Activated naive CD4-positive, alpha-beta T cell treated with anti-CD3 and anti-CD28 coated beads, Interleukin-2, amount 50 U/mL, for 72 hours (primary cell): ENCODE data around the gene GPR153. TPM values are rescaled to one million over a fixed set of nuclear protein-coding genes. Genes with fewer than 3 reads are reported as not detected.

Experiments
- ATAC-seq, 2 donors: fragments of 150-1000 bp; cut with Tn5 transposase; 2 replicates each; pipeline ENCODE4 v1.10.0; 2021; ENCODE audit warnings: mild to moderate bottlenecking in 2 of 2, moderate library complexity in 2 of 2
- DNase-seq, 2 donors: peaks; one replicate each; pipeline ENCODE4 v3.0.0; 2021 to 2022; ENCODE audit warnings: low spot score in 2 of 2
- H3K27ac Mint-ChIP-seq, 2 donors: one replicate each; pipeline ENCODE4 v1.8.0; 2022; ENCODE audit warnings: mild to moderate bottlenecking in 2 of 2, mixed read lengths in 2 of 2
- H3K36me3 Mint-ChIP-seq, 2 donors: one replicate each; pipeline ENCODE4 v1.8.0; 2022; ENCODE audit warnings: mixed read lengths in 2 of 2
- H3K9me3 Mint-ChIP-seq, 2 donors: one replicate each; pipeline ENCODE4 v1.8.0; 2022; ENCODE audit warnings: mixed read lengths in 2 of 2
- total RNA-seq, 2 donors: library from RNA; stranded (reverse); gene quantifications; one replicate each; pipeline ENCODE4 v1.2.3, GENCODE V29; 2022

The GPR153 gene
- total RNA-seq, 2 donors from 2014 or later: 0.31 to 0.73 TPM

DNA sequence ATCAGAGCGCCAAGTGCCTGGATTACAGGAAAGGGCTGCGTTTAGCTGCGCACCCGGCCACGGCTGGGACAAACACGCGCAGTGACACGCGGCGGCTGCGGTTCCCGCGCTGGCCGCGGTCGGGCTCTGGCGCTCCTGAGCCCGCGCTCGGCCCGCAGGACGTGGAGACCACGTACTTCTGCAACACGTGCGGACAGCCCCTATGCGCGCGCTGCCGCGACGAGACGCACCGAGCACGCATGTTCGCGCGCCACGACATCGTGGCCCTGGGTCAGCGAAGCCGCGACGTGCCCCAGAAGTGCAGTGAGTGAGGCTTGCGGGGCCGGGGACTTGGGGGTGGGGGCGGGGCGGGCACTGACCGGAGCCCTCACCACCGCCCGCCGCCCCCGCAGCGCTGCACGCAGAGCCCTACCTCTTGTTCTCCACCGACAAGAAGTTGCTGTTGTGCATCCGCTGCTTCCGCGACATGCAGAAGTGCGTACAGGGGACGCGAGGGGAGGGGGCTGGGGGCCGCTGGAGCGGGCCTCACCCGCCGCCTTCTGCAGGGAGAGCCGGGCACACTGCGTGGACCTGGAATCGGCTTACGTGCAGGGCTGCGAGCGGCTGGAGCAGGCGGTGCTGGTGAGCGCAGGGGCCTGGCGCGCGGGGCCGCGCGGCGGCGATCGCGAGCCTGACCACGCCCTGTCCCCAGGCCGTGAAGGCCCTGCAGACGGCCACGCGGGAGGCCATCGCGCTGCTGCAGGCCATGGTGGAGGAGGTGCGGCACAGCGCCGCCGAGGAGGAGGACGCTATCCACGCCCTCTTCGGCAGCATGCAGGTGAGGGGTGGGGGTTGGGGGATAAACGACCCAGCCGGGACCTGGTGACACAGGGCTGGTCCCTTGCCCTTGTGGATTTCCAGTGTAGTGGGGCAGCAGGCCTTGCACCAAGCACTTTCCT lies 51.9 kb downstream of the GPR153 start:
- H3K9me3 Mint-ChIP-seq: no peaks in the 10 kb centered on the region
- no peak overlapping the region for H3K27ac Mint-ChIP-seq
- H3K36me3 Mint-ChIP-seq: no peaks in the 10 kb centered on the region
- peak; percentile 33 to 36 for ATAC-seq
- peak in 1 of 2 donors; percentile 32 for DNase-seq

DNA sequence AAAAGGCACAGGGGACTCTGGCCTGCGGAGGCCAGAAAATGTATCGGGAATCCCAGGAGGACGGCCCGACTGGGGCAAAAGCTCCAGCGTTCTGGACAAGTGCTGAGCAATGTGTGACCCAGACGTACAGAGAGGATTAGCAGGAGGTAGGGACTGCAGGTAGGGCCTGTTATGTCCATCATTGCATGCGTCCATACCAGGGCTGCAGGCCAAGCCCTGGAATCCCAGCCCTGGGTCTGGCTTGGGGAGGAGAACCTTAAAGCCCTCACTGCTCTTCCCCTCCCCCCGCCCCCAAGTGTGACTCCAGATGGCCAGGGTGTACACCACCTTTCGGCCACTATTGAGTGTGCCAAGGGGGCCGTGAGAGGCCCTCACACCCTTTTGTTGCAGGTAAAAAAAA lies 53.0 kb downstream of the GPR153 start:
- DNase-seq (no peak), ATAC-seq (no peak)
- Mint-ChIP-seq H3K36me3 (no peaks in the 10 kb centered on the region), H3K27ac (no peak overlapping the region), H3K9me3 (no peaks in the 10 kb centered on the region)

DNA sequence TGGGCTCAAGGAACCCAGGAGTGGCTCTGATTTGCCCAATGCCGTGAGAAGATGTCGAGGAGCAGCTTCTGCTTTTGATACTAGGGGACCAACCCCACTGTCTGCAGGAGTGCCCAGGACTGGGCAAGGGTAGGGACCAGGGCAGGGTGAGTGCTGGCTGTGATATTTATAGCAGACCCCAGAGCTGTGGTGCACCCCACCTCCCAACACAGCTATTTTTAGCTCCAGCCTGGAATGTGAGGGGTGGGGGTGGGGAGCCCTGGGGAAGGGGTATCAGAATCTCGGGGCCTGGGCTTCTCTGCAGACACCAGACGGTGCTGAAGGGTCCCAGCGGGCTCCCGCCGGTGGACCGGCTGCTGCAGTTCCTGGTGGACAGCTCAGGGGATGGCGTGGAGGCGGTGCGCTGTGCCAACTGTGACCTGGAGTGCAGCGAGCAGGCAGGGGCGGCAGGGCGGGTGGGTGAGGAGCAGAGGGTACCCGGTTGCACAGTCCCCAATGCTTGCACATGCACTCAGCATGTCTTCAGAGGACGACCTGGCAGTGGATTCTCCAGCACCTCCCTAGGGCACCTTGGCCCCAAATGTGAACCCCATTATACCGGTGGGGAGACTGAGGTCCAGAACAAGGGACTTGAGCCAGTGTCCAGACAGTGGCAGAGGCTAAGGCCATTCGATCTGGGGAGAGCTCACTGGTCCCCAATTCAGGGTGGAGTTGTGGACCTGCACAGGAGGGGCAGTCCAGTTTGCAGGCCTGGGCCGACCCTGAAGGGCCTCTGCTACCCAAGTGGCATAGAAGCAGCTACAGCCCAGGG lies 53.6 kb downstream of the GPR153 start:
- Mint-ChIP-seq H3K27ac (no peak overlapping the region), H3K36me3 (no peaks in the 10 kb centered on the region), H3K9me3 (no peaks in the 10 kb centered on the region)
- ATAC-seq: no peak
- DNase-seq: no peak

DNA sequence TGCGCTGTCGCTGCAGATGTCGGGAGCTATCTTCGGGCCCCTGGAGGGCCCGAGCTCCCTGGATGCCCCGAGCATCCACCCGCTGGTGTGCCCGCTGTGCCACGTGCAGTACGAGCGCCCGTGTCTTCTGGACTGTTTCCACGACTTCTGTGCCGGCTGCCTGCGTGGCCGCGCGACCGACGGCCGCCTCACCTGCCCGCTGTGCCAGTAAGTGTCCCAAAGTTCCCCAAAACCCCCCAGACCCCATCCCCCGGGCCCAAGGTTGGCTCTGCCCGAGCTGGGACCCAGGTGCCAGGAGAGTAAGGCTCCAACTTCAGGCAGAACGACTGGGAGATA lies 54.4 kb downstream of the GPR153 start:
- ATAC-seq: no peak
- H3K27ac Mint-ChIP-seq: no peak overlapping the region

DNA sequence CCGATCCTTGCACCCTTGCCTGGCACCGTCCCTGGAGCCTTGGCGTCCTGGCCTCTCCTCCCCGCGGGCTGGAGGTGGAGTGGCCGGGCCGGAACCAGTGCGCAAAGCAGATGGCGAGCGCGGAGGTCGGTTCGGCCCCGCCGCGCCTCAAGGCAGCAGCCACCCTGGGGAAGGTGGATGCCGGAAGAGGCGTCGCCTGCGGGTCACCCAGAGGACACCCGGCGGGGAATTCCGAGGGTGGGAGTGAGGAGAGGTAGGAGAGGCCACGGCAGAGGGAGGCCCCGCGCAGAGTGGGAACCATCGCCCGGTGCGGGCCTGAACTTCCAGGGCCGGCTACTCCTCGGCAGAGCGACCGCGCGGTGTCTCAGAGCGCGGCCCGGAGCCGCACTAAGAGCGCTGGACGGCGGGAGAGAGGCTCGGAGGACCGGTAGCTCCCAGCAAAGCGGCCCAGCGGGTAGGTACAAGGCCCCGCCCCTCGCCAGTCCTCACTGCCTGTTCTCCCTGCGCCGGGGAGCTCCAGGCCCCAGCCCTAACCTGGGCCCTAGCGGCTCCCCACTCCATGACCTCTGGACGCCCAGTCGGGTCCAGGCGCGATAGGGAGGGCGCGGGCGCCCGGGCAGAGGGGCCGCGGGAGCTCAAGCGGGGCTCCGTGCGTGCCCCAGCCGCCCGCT lies 54.9 kb downstream of the GPR153 start, which contains the start of gene RNF207:
TSS of gene RNF207 (plus strand) at position 271 of the 671 bp plus-strand sequence. CDS start 417 bp downstream, outside the sequence.
- ATAC-seq: peak; percentile 75 to 77
- peak; percentile 62 to 66 for DNase-seq
- Mint-ChIP-seq H3K9me3 (no peaks in the 10 kb centered on the region), H3K27ac (no peak within 1 kb of the TSS), H3K36me3 (no peaks in the 10 kb centered on the region)

More for the DNA sequence above, 54.4 kb downstream of the GPR153 start:
- DNase-seq: no peak
- H3K9me3 Mint-ChIP-seq: no peaks in the 10 kb centered on the region
- H3K36me3 Mint-ChIP-seq: no peaks in the 10 kb centered on the region

DNA sequence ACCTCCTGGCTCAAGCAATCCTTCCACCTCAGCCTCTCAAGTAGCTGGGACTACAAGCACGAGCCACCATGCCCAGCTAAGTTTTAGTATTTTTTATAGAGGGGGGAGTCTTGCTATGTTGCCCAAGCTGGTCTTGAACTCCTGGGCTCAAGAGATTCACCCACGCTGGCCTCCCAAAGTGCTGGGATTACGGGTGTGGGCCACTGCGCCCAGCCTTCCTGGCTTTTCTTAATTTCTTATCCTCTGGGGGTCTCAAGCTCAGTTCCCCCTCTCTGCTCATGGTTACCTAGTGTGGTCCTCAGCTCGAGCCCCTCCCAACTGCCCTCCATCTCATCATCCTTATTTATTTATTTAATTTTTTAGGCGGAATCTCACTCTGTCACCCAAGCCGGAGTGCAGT lies 58.6 kb downstream of the GPR153 start:
- ATAC-seq: no peak
- Mint-ChIP-seq H3K9me3 (peaks cover 0 to 8% of the 10 kb centered on the region in 2 donors), H3K36me3 (peaks cover 16 to 23% of the 10 kb centered on the region in 2 donors), H3K27ac (no peak overlapping the region)
- DNase-seq: no peak

DNA sequence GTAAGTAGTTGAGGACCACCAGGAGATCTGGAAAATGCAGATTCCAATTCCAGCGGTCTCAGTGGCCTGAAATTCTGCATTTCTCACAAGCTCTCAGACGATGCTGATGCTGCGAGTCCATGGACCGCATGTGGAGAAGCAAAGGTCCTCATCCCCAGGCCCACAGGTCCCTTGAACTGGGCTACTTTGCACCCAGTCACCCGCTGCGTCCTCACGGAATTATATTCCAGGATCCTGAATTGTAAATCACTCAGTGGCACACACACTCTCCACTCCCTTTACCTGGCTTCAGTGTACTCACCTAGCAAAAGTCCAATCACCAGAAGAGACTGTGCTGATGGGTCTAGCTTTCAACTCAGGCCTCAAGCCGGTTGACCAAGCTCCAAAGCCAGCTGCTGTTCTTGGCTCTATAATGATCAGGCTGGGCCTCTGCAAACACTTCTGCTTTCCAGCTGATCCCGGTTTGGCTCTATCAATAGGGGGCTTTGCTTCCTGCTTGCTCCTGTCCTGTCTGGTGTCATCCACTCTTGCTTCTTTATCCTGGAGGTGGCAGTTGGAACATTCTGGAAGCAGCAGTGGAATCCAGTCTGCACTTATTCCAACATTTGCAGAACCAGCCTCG lies 60.6 kb downstream of the GPR153 start:
- peaks cover 0 to 8% of the 10 kb centered on the region in 2 donors for H3K9me3 Mint-ChIP-seq
- DNase-seq: no peak
- no peak for ATAC-seq
- peaks cover 18 to 38% of the 10 kb centered on the region in 2 donors for H3K36me3 Mint-ChIP-seq
- H3K27ac Mint-ChIP-seq: peak overlapping the region; percentile 85 to 96

DNA sequence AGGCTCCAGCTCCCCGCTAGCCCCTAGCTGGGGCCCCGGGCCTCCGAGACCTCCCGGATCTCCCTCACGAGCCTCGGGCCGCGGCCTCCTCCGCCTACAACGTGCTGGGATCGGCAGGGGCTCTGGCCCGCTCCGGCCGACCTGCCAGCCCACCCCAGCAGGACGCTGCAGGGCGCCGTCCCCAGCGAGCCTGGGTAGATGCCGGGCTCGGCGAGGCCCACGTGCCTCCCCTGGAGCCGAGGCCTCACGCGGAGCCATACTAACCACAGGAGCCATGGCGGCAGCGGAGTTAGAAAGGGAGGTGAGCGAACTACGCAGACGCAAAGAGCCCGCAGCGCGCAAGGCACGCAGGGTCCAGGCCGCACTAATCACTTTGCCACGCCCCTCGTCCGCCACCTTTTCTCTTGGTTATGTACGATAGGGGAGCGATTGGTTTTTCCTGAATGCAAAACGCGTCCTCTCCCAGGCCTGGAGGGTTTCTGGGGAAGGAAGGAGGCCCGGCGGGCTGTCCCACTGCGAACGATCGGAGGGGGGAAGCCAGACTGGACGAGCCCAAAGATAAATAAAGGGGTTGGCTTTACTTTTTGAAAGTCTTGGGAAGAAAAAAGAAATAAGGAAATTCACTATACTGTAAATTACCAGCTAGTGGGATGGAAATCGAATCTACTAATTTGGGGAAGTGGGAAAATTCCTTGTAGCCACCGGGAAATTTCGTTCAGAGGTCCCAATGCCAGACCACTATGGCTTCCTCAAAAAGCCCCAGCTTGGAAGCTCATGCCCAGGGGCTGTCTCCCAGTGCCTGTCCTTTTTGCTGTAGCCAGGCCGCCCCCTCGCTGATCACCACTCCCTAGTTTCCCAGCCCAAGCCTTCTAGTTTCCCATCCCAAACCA lies 61.4 kb downstream of the GPR153 start, which contains the start of gene RPL22:
TSS of gene RPL22 (minus strand) at position 298 of the 890 bp plus-strand sequence. CDS start at position 276, 22 bp downstream.
- Mint-ChIP-seq H3K9me3 (peaks cover 0 to 8% of the 10 kb centered on the region in 2 donors), H3K27ac (peak within 1 kb of the TSS; percentile 85 to 99), H3K36me3 (peaks cover 18 to 38% of the 10 kb centered on the region in 2 donors)
- ATAC-seq (peak; percentile 99), DNase-seq (peak; percentile 93)

DNA sequence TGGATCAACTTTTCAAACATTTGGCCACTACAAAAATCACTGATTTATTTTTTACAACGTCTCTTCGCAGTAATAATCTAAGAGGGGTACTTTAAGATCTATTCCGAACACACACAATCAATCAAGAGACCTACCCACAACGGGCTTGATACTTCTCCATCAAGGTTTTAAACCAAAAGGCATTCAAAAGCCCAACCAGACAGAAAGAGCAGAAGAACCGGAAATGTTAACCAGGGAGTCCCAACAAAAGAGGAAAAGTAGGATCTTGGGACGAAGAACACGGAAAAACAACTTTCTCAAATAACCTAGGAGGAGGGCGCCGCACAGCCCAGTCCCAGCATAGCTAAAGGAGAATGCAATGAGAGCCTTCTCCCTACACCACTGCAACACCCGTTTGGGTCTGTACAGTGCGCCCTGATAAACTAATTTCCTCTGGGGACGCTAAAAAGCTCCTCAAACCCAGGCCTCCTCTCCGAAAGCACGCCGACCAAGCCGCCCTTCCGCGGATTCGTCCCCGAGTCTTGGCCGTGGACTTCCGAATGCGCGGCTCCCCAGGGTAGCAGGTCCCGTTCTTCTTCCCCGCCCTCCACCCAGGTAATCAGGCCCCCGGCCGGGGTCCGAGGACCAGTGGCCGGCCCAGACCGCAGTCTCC lies 62.1 kb downstream of the GPR153 start:
- DNase-seq (no peak), ATAC-seq (peak in 1 of 2 donors; percentile 22)
- Mint-ChIP-seq H3K36me3 (peaks cover 18 to 38% of the 10 kb centered on the region in 2 donors), H3K9me3 (peaks cover 0 to 8% of the 10 kb centered on the region in 2 donors), H3K27ac (peak overlapping the region; percentile 85 to 99)

DNA sequence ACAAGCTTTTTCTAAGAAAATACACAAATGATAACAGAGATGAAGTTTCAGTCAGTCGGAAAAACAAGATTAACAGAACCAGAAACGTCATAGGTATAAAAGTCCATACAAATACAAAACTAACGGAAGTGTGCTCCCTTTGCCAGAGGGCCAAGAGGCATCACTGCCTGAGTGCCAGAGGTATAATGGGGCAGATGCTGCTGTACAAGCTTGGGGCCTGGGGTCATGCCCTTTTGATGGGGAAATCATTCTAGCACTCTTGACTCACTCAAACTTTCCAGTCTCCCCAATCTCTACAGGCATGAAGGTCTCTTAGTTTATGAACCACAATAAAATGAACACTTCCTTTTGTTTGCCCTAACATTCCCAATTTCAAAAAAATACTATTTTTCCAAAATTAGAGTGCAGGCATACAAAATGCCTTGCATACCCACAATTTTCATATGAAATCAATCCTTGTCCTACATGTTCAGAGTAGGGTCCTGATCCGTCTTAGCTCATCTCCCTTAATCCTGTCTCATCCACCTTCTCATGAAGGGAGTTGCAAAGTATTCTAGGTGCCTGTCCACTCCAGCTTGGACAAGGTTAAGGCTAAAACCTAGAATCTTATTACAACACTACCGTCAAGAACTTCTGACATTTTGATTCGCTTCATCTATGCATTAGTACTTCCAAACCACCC lies 63.0 kb downstream of the GPR153 start:
- DNase-seq (no peak), ATAC-seq (no peak)
- Mint-ChIP-seq H3K36me3 (peaks cover 21 to 41% of the 10 kb centered on the region in 2 donors), H3K9me3 (peaks cover 0 to 8% of the 10 kb centered on the region in 2 donors), H3K27ac (peak overlapping the region; percentile 85 to 99)

Other genes starting within 250 kb of the GPR153 start
- 100 to 1,000 TPM; 214 to 334 TPM for gene KCNAB2, start 215.2 kb downstream of the GPR153 start, total RNA-seq
- gene CHD5, start 80.8 kb downstream of the GPR153 start, total RNA-seq: under 1 TPM; 0.47 to 0.59 TPM
- 100 to 1,000 TPM; 514 to 595 TPM for gene RPL22, start 61.5 kb downstream of the GPR153 start, total RNA-seq
- 10 to 100 TPM in 1 of 2 donors, 1 to 10 TPM in 1; 1.5 to 20.6 TPM for gene RNF207, start 55.0 kb downstream of the GPR153 start, total RNA-seq
- gene ICMT, start 25.1 kb downstream of the GPR153 start, total RNA-seq: 10 to 100 TPM; 31.6 to 34.1 TPM
- not detected for gene HES3, start 16.9 kb downstream of the GPR153 start, total RNA-seq
- 10 to 100 TPM; 46.0 to 75.8 TPM for gene ACOT7, start 132.7 kb upstream of the GPR153 start, total RNA-seq
- gene HES2, start 158.8 kb upstream of the GPR153 start, total RNA-seq: 1 to 10 TPM in 1 of 2 donors, under 1 TPM in 1; 0.35 to 1.1 TPM
- 1 to 10 TPM in 1 of 2 donors, under 1 TPM in 1; 0.89 to 1.9 TPM for gene ESPN, start 163.7 kb upstream of the GPR153 start, total RNA-seq
- gene TNFRSF25, start 205.1 kb upstream of the GPR153 start, total RNA-seq: 10 to 100 TPM; 68.0 to 88.5 TPM
- 1 to 10 TPM; 2.8 to 3.9 TPM for gene PLEKHG5, start 230.6 kb upstream of the GPR153 start, total RNA-seq